NCI-H146 (cell line): ENCODE data around the gene ARHGEF4.

Experiments
- DNase-seq: peaks from one replicate; lab custom pipeline; 2025; lab: John Stamatoyannopoulos, UW

ARHGEF4 gene

GRCh38 chr2:130852521-130853115, 15.9 kb downstream of the ARHGEF4 start:
- DNase-seq, result peak; percentile 42

- peak; percentile 80 for DNase-seq
These were observed 16.7 kb downstream of the ARHGEF4 start for GRCh38 chr2:130853391-130853790.

- DNase-seq, result no peak
These were observed 17.6 kb downstream of the ARHGEF4 start for GRCh38 chr2:130854301-130854700.

GRCh38 chr2:130864830-130865800, 28.4 kb downstream of the ARHGEF4 start:
- peak; percentile 49 for DNase-seq

- DNase-seq, result no peak
These were observed 32.9 kb downstream of the ARHGEF4 start for GRCh38 chr2:130869441-130870160.

GRCh38 chr2:130870161-130870485, 33.4 kb downstream of the ARHGEF4 start:
- no peak for DNase-seq

GRCh38 chr2:130870779-130871178, 34.1 kb downstream of the ARHGEF4 start:
- DNase-seq, result no peak

GRCh38 chr2:130871843-130872740, 35.4 kb downstream of the ARHGEF4 start:
- no peak for DNase-seq

GRCh38 chr2:130872741-130873125, 36.0 kb downstream of the ARHGEF4 start:
- no peak for DNase-seq

- DNase-seq, result peak; percentile 63
These were observed 37.1 kb downstream of the ARHGEF4 start for GRCh38 chr2:130873700-130874346.

GRCh38 chr2:130874512-130874911, 37.8 kb downstream of the ARHGEF4 start:
- no peak for DNase-seq

GRCh38 chr2:130875935-130876334, 39.2 kb downstream of the ARHGEF4 start:
- DNase-seq, result no peak

GRCh38 chr2:130877258-130877657, 40.5 kb downstream of the ARHGEF4 start:
- no peak for DNase-seq

GRCh38 chr2:130878316-130878715, 41.6 kb downstream of the ARHGEF4 start:
- no peak for DNase-seq

- no peak for DNase-seq
These were observed 42.2 kb downstream of the ARHGEF4 start for GRCh38 chr2:130878933-130879332.

- DNase-seq, result no peak
These were observed 45.5 kb downstream of the ARHGEF4 start for GRCh38 chr2:130882111-130882690.

GRCh38 chr2:130882991-130883390, 46.3 kb downstream of the ARHGEF4 start:
- no peak for DNase-seq

GRCh38 chr2:130883496-130883895, 46.8 kb downstream of the ARHGEF4 start:
- no peak for DNase-seq

- DNase-seq, result no peak
These were observed 47.3 kb downstream of the ARHGEF4 start for GRCh38 chr2:130884013-130884412.

GRCh38 chr2:130884503-130884902, 47.8 kb downstream of the ARHGEF4 start:
- no peak for DNase-seq

GRCh38 chr2:130887643-130888042, 50.9 kb downstream of the ARHGEF4 start:
- DNase-seq, result no peak
